H9 (cell line): Measurements from ENCODE around the gene TMED10. TPM values are rescaled to one million over a fixed set of nuclear protein-coding genes. Genes with fewer than 3 reads are reported as not detected.

ENCODE experiments used
- DNase-seq: peaks from one replicate; pipeline ENCODE4 v3.0.0-alpha.2; 2017
- H2AFZ ChIP-seq: one replicate; pipeline ENCODE4 v1.6.1; 2013; ENCODE audit warnings: mild to moderate bottlenecking, low read length, control low read depth, moderate library complexity
- H2AK5ac ChIP-seq: 2 replicates; pipeline ENCODE4 v1.6.1; 2013; ENCODE audit warnings: low read length, control low read depth, mixed read lengths; ENCODE audit not compliant: insufficient read length
- H2BK120ac ChIP-seq: one replicate; pipeline ENCODE4 v1.6.1; 2013; ENCODE audit warnings: low read depth, mild to moderate bottlenecking, low read length, control low read depth, inconsistent platforms; ENCODE audit not compliant: poor library complexity, severe bottlenecking
- H2BK12ac ChIP-seq: 2 replicates; pipeline ENCODE4 v1.6.1; 2013; ENCODE audit warnings: low read length, control low read depth, mixed read lengths, low read depth; ENCODE audit not compliant: insufficient read length
- H2BK15ac ChIP-seq: 2 replicates; pipeline ENCODE4 v1.6.1; 2013; ENCODE audit warnings: low read depth, low read length, control low read depth
- H2BK20ac ChIP-seq: one replicate; pipeline ENCODE4 v1.6.1; 2013; ENCODE audit warnings: low read depth, mild to moderate bottlenecking, low read length, control low read depth, inconsistent platforms; ENCODE audit not compliant: poor library complexity, severe bottlenecking
- H2BK5ac ChIP-seq: 2 replicates; pipeline ENCODE4 v1.6.1; 2013; ENCODE audit warnings: low read length, control low read depth, mixed read lengths; ENCODE audit not compliant: insufficient read length
- H3K14ac ChIP-seq: 2 replicates; pipeline ENCODE4 v1.6.1; 2013; ENCODE audit warnings: low read length, control low read depth; ENCODE audit not compliant: insufficient read depth
- H3K18ac ChIP-seq: 2 replicates; pipeline ENCODE4 v1.6.1; 2013; ENCODE audit warnings: low read depth, mild to moderate bottlenecking, mixed read lengths, low read length, control low read depth; ENCODE audit not compliant: insufficient read length
- H3K23ac ChIP-seq: 2 replicates; pipeline ENCODE4 v1.6.1; 2013; ENCODE audit warnings: low read length, control low read depth, mixed read lengths, low read depth; ENCODE audit not compliant: insufficient read length
- H3K23me2 ChIP-seq: 2 replicates; pipeline ENCODE4 v1.6.1; 2013; ENCODE audit warnings: low read depth, mild to moderate bottlenecking, mixed read lengths, low read length, control low read depth; ENCODE audit not compliant: insufficient read length, poor library complexity, severe bottlenecking
- H3K27ac ChIP-seq: 2 replicates; pipeline ENCODE4 v1.5.1; 2013; ENCODE audit warnings: low read length, control low read depth, mixed read lengths, low read depth; ENCODE audit not compliant: insufficient read length
- H3K27me3 ChIP-seq: 2 replicates; pipeline ENCODE4 v1.6.1; 2013; ENCODE audit warnings: low read length, control low read depth, inconsistent platforms; ENCODE audit not compliant: insufficient read depth
- H3K4ac ChIP-seq: 2 replicates; pipeline ENCODE4 v1.6.1; 2013; ENCODE audit warnings: low read depth, mild to moderate bottlenecking, control low read depth, inconsistent platforms, low read length, moderate library complexity
- H3K4me1 ChIP-seq: 2 replicates; pipeline ENCODE4 v1.6.1; 2013; ENCODE audit warnings: low read length, control low read depth, inconsistent platforms; ENCODE audit not compliant: insufficient read depth
- H3K4me2 ChIP-seq: 2 replicates; pipeline ENCODE4 v1.6.1; 2013; ENCODE audit warnings: low read length, control low read depth, mixed read lengths; ENCODE audit not compliant: insufficient read length, insufficient read depth
- H3K56ac ChIP-seq: 2 replicates; pipeline ENCODE4 v1.6.1; 2013; ENCODE audit warnings: low read depth, mild to moderate bottlenecking, mixed read lengths, low read length, control low read depth; ENCODE audit not compliant: insufficient read length
- H3K79me1 ChIP-seq: 2 replicates; pipeline ENCODE4 v1.6.1; 2013; ENCODE audit warnings: low read depth, mild to moderate bottlenecking, moderate library complexity, low read length, control low read depth, inconsistent platforms; ENCODE audit not compliant: insufficient read depth, poor library complexity, severe bottlenecking
- H3K79me2 ChIP-seq: 2 replicates; pipeline ENCODE4 v1.6.1; 2013; ENCODE audit warnings: low read length, control low read depth, inconsistent platforms; ENCODE audit not compliant: insufficient read depth
- H3K9ac ChIP-seq: 2 replicates; pipeline ENCODE4 v1.6.1; 2013; ENCODE audit warnings: low read length, control low read depth, mixed read lengths; ENCODE audit not compliant: insufficient read length; ENCODE audit errors: extremely low read depth
- H3K9me3 ChIP-seq: one replicate; pipeline ENCODE4 v1.6.1; 2013; ENCODE audit warnings: low read depth, low read length, inconsistent platforms; ENCODE audit not compliant: control insufficient read depth
- H3T11ph ChIP-seq: one replicate; pipeline ENCODE4 v1.6.1; 2013; ENCODE audit warnings: mild to moderate bottlenecking, low read length, control low read depth, inconsistent platforms
- H4K20me1 ChIP-seq: one replicate; pipeline ENCODE4 v1.6.1; 2013; ENCODE audit not compliant: control insufficient read depth, insufficient read length, insufficient read depth
- H4K5ac ChIP-seq: 2 replicates; pipeline ENCODE4 v1.6.1; 2013; ENCODE audit warnings: low read depth, mild to moderate bottlenecking, mixed read lengths, low read length, control low read depth; ENCODE audit not compliant: insufficient read length
- H4K8ac ChIP-seq: replicated peaks from 2 replicates; pipeline ENCODE4 v1.6.1; 2013; ENCODE audit warnings: low read length, control low read depth, mixed read lengths, low read depth; ENCODE audit not compliant: insufficient read length
- H4K91ac ChIP-seq: 2 replicates; pipeline ENCODE4 v1.6.1; 2013; ENCODE audit warnings: low read depth, mild to moderate bottlenecking, moderate library complexity, mixed read lengths, low read length, control low read depth; ENCODE audit not compliant: insufficient read length
- H3K27ac Mint-ChIP-seq, 3 experiments: 2 replicates in 2 of 3; 3 replicates in 1 of 3; pipeline ENCODE4 v1.8.0; 2020 to 2021; ENCODE audit warnings: mixed read lengths in 3 of 3, mild to moderate bottlenecking in 1 of 3, moderate library complexity in 1 of 3
- H3K27me3 Mint-ChIP-seq: 2 replicates; pipeline ENCODE4 v1.8.0; 2021; ENCODE audit warnings: low read depth, mild to moderate bottlenecking, moderate library complexity, mixed read lengths
- H3K36me3 Mint-ChIP-seq, 3 experiments: 2 replicates in 2 of 3; 3 replicates in 1 of 3; pipeline ENCODE4 v1.8.0; 2020 to 2021; ENCODE audit warnings: low read depth in 3 of 3, mixed read lengths in 3 of 3; ENCODE audit not compliant: insufficient read depth in 1 of 3
- H3K4me1 Mint-ChIP-seq, 2 experiments: 2 replicates each; pipeline ENCODE4 v1.8.0; 2020; ENCODE audit warnings: mixed read lengths in 2 of 2
- H3K4me3 Mint-ChIP-seq, 2 experiments: 2 replicates in 1 of 2; 3 replicates in 1 of 2; pipeline ENCODE4 v1.8.0; 2020 to 2021; ENCODE audit warnings: mild to moderate bottlenecking in 2 of 2, mixed read lengths in 2 of 2, moderate library complexity in 1 of 2
- H3K9me3 Mint-ChIP-seq, 2 experiments: 2 replicates in 1 of 2; 3 replicates in 1 of 2; pipeline ENCODE4 v1.8.0; 2020; ENCODE audit warnings: mild to moderate bottlenecking in 2 of 2, mixed read lengths in 2 of 2, moderate library complexity in 1 of 2
- WGBS: extraction: QIAGEN DNeasy Blood & Tissue Kit; methylation state at CpG from one replicate; pipeline ENCODE4 v1.1.7; 2013; ENCODE audit warnings: missing lambda C conversion rate, low lambda C conversion rate, mixed read lengths; ENCODE audit not compliant: insufficient read length; ENCODE audit errors: extremely low coverage; 5-methylcytosine and 5-hydroxymethylcytosine counted together
- total RNA-seq: library from RNA; stranded (reverse); gene quantifications from 2 replicates; pipeline ENCODE4 v1.2.1, GENCODE V29; 2021
- TF ChIP-seq, protein P1 (sequence below): fragments of 200-600 bp; sonication (generic); conservative IDR thresholded peaks from 3 replicates; pipeline ENCODE4 v1.8.0; 2021; ENCODE audit warnings: antibody characterized with exemption, mild to moderate bottlenecking

The TMED10 gene
- total RNA-seq, 1 experiment from 2014 or later = 176 TPM

DNA sequence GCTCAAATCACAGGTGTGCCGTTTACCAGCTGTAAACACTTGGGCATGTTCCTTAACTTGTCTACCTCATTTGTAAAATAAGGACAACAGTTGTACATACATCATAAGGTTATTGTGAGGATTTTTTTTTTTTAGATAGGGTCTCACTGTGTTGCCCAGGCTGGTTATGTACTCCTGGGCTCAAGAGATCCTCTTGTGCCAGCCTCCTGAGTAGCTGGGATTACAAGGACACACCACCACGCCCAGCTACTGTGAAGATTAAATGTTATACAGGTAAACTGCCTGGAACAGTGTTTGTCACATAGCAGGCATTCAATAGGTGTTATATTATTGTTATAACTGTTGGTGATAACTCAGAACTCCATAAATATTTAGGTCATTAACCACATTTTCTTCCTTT lies 12.7 kb downstream of the TMED10 start:
- Histone ChIP-seq H3K79me1 (peaks cover 11% of the 10 kb centered on the region), H3K23ac (no peak overlapping the region), H3K18ac (no peak overlapping the region), H2BK15ac (no peak overlapping the region), H2AK5ac (no peak overlapping the region), H3T11ph (no peak overlapping the region), H3K4me1 (no peaks in the 10 kb centered on the region), H2BK5ac (no peak overlapping the region), H4K20me1 (no peaks in the 10 kb centered on the region), H3K14ac (no peak overlapping the region), H3K9ac (no peak overlapping the region), H2BK120ac (no peak overlapping the region), H3K4ac (no peak overlapping the region), H3K27me3 (no peaks in the 10 kb centered on the region), H3K56ac (no peak overlapping the region), H3K23me2 (no peaks in the 10 kb centered on the region), H3K9me3 (no peaks in the 10 kb centered on the region), H3K79me2 (peaks cover 10% of the 10 kb centered on the region; the same call in 1 of the 2 replicates), H4K91ac (no peak overlapping the region), H4K5ac (no peak overlapping the region), H4K8ac (no peak overlapping the region), H2BK12ac (no peak overlapping the region), H3K27ac (no peak overlapping the region), H2AFZ (no peak overlapping the region), H3K4me2 (no peak overlapping the region), H2BK20ac (no peak overlapping the region)
- Mint-ChIP-seq H3K27me3 (no peaks in the 10 kb centered on the region), H3K4me3 (no peak overlapping the region), H3K36me3 (peaks cover 0 to 4% (median 0%) of the 10 kb centered on the region in 3 experiments; a peak in 1 of 7 replicates), H3K27ac (no peak overlapping the region), H3K4me1 (peaks cover 24 to 32% of the 10 kb centered on the region in 2 experiments), H3K9me3 (no peaks in the 10 kb centered on the region)
- TF ChIP-seq, protein P1, sequence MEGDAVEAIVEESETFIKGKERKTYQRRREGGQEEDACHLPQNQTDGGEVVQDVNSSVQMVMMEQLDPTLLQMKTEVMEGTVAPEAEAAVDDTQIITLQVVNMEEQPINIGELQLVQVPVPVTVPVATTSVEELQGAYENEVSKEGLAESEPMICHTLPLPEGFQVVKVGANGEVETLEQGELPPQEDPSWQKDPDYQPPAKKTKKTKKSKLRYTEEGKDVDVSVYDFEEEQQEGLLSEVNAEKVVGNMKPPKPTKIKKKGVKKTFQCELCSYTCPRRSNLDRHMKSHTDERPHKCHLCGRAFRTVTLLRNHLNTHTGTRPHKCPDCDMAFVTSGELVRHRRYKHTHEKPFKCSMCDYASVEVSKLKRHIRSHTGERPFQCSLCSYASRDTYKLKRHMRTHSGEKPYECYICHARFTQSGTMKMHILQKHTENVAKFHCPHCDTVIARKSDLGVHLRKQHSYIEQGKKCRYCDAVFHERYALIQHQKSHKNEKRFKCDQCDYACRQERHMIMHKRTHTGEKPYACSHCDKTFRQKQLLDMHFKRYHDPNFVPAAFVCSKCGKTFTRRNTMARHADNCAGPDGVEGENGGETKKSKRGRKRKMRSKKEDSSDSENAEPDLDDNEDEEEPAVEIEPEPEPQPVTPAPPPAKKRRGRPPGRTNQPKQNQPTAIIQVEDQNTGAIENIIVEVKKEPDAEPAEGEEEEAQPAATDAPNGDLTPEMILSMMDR = no peak
- no peak for DNase-seq
- WGBS = no CpG with 5 or more reads among the region's 2 CpGs
